GM12878 (cell line): ENCODE measurements around the gene MAP1A. TPM values are rescaled to one million over a fixed set of nuclear protein-coding genes. Genes with fewer than 3 reads are reported as not detected.

ENCODE experiments used
- ATF3 ChIP-seq: IDR thresholded peaks from 2 replicates; pipeline ENCODE4 v1.6.1; 2011; ENCODE audit warnings: low read depth, mild to moderate bottlenecking, low read length, moderate library complexity, borderline replicate concordance; ENCODE audit errors: extremely low read depth
- CREB1 ChIP-seq: IDR thresholded peaks from 2 replicates; pipeline ENCODE4 v1.6.1; 2012; ENCODE audit warnings: low read depth, mild to moderate bottlenecking, inconsistent platforms
- ELK1 ChIP-seq: IDR thresholded peaks from 2 replicates; pipeline ENCODE4 v1.6.1; 2012; ENCODE audit warnings: low read depth, low read length, improper control_type of control experiment
- FOS ChIP-seq: IDR thresholded peaks from 3 replicates; pipeline ENCODE4 v1.6.1; 2011; ENCODE audit warnings: borderline replicate concordance; ENCODE audit not compliant: insufficient read length; ENCODE audit errors: extremely low read depth
- FOXK2 ChIP-seq: fragments of 450-650 bp; IDR thresholded peaks from 2 replicates; pipeline ENCODE4 v1.6.1; 2017; ENCODE audit warnings: mild to moderate bottlenecking, moderate library complexity
- GABPA ChIP-seq: IDR thresholded peaks from 2 replicates; pipeline ENCODE4 v1.6.1; 2014; ENCODE audit warnings: antibody characterized with exemption, low read depth, mild to moderate bottlenecking, inconsistent platforms
- HDGF ChIP-seq: fragments of 450-650 bp; IDR thresholded peaks from 2 replicates; pipeline ENCODE4 v1.6.1; 2016; ENCODE audit warnings: antibody characterized with exemption
- KAT2A ChIP-seq: conservative IDR thresholded peaks from 2 replicates; pipeline ENCODE4 v1.6.1; 2011; ENCODE audit warnings: low read depth, low read length; ENCODE audit not compliant: control insufficient read depth
- MLLT1 ChIP-seq: fragments of 450-650 bp; IDR thresholded peaks from 2 replicates; pipeline ENCODE4 v1.6.1; 2016; ENCODE audit warnings: mild to moderate bottlenecking
- NFYA ChIP-seq: IDR thresholded peaks from 2 replicates; pipeline ENCODE4 v1.6.1; 2011; ENCODE audit warnings: low read depth, mild to moderate bottlenecking, low read length, improper control_type of control experiment, borderline replicate concordance
- NR2C1 ChIP-seq: fragments of 450-650 bp; IDR thresholded peaks from 2 replicates; pipeline ENCODE4 v1.6.1; 2017; ENCODE audit warnings: antibody characterized with exemption, mild to moderate bottlenecking, moderate library complexity
- PKNOX1 ChIP-seq: fragments of 450-650 bp; IDR thresholded peaks from 2 replicates; pipeline ENCODE4 v1.6.1; 2016; ENCODE audit warnings: mild to moderate bottlenecking
- POU2F2 ChIP-seq: IDR thresholded peaks from 3 replicates; pipeline ENCODE4 v1.6.1; 2011; ENCODE audit warnings: low read depth, mild to moderate bottlenecking, low read length, borderline replicate concordance
- RAD21 ChIP-seq: IDR thresholded peaks from 2 replicates; pipeline ENCODE4 v1.6.1; 2011; ENCODE audit warnings: mild to moderate bottlenecking, low read depth, low read length, moderate library complexity; ENCODE audit not compliant: insufficient read depth
- SP1 ChIP-seq: IDR thresholded peaks from one replicate; pipeline ENCODE4 v1.6.1; 2011; ENCODE audit warnings: low read depth, low read length
- STAT3 ChIP-seq: IDR thresholded peaks from 2 replicates; pipeline ENCODE4 v1.6.1; 2011; ENCODE audit warnings: low read depth, low read length, improper control_type of control experiment
- WRNIP1 ChIP-seq: IDR thresholded peaks from 2 replicates; pipeline ENCODE4 v1.6.1; 2011; ENCODE audit warnings: low read depth, low read length, improper control_type of control experiment, borderline replicate concordance
- polyA plus RNA-seq, 11 experiments: library from polyadenylated mRNA; depleted of rRNA in 4 of 11; unstranded in 6 of 11; stranded (reverse) in 5 of 11; fragments of >200 nt; fragmentation: Nextera tagmentation in 4 of 11; fragmentation: Illumina TruSeq in 1 of 11; extraction: Ambion mirVana in 4 of 11; extraction: Trizol in 1 of 11; gene quantifications; 1 replicate in 1 of 11; 2 replicates in 10 of 11; pipeline versions ENCODE4 v1.2.1 to v1.2.3, GENCODE V29; 2011 to 2016; ENCODE audit warnings: inconsistent platforms in 2 of 11, missing spikeins in 2 of 11, low read depth in 1 of 11
- total RNA-seq, 4 experiments: library from RNA; depleted of rRNA in 3 of 4; stranded (reverse); fragments of >200 nt in 3 of 4; fragmentation: Illumina TruSeq in 1 of 4; extraction: Trizol in 1 of 4; gene quantifications; 2 replicates each; pipeline versions ENCODE4 v1.2.1 to v1.2.3, GENCODE V29; 2013 to 2021

Gene MAP1A
- total and polyA plus RNA-seq, 10 of the 15 experiments (the other 5 are each of a cell fraction or from before 2014, with no cell fraction given) = under 0.01 to 0.10 (median 0.05) TPM

- TF ChIP-seq PKNOX1 = no peak
- TF ChIP-seq GABPA = no peak
- no peak for TF ChIP-seq FOXK2
- no peak for TF ChIP-seq NFYA
- TF ChIP-seq NR2C1 = no peak
- peak; percentile 8; the same call in 1 of the 2 replicates for TF ChIP-seq RAD21
- TF ChIP-seq CREB1 = peak; percentile 5
- TF ChIP-seq KAT2A = no peak
- TF ChIP-seq STAT3 = no peak
- TF ChIP-seq WRNIP1 = no peak
- TF ChIP-seq SP1 = peak; percentile 3
- no peak for TF ChIP-seq ATF3
- no peak for TF ChIP-seq HDGF
- no peak for TF ChIP-seq MLLT1
- TF ChIP-seq POU2F2 = no peak
- no peak for TF ChIP-seq FOS
- TF ChIP-seq ELK1 = no peak
- TF ChIP-seq, all 136 proteins: peak for 6
Measured at GRCh38 chr15:43511012-43511885, 6.2 kb upstream of the MAP1A start (continued).
